SU-DHL-6 (cell line): ENCODE results near the gene ACTN4.

ENCODE experiments used
- H2AFZ ChIP-seq: fragments of 200-600 bp; sonication (generic); 2 replicates; pipeline ENCODE4 v1.6.1; 2014; ENCODE audit warnings: low read depth, mild to moderate bottlenecking, moderate library complexity, mixed read lengths, antibody characterized with exemption, low read length; ENCODE audit not compliant: severe bottlenecking
- H3F3A ChIP-seq: fragments of 200-600 bp; shearing (Covaris generic); 2 replicates; pipeline ENCODE4 v1.6.0; 2016; ENCODE audit warnings: antibody characterized with exemption, mild to moderate bottlenecking; ENCODE audit not compliant: insufficient read depth
- H3K27ac ChIP-seq: fragments of 200-600 bp; sonication (generic); 2 replicates; pipeline ENCODE4 v1.5.1; 2016; ENCODE audit warnings: low read depth, mild to moderate bottlenecking, low read length, moderate library complexity, mixed read lengths
- H3K27me3 ChIP-seq: fragments of 200-600 bp; sonication (generic), shearing (Covaris generic); 2 replicates; pipeline ENCODE4 v1.6.0; 2014; ENCODE audit warnings: mild to moderate bottlenecking, low read length
- H3K36me3 ChIP-seq: fragments of 200-600 bp; sonication (generic); 2 replicates; pipeline ENCODE4 v1.6.1; 2014; ENCODE audit warnings: mild to moderate bottlenecking, low read length, mixed read lengths
- H3K4me2 ChIP-seq: fragments of 300-600, 200-600 bp; shearing (Covaris generic), sonication (generic); 2 replicates; pipeline ENCODE4 v1.6.0; 2014; ENCODE audit warnings: low read length, low read depth, mild to moderate bottlenecking; ENCODE audit not compliant: poor library complexity, severe bottlenecking
- H3K4me3 ChIP-seq: fragments of 200-600 bp; sonication (generic); 2 replicates; pipeline ENCODE4 v1.5.1; 2014; ENCODE audit warnings: antibody characterized with exemption, low read length, mild to moderate bottlenecking, mixed read lengths; ENCODE audit not compliant: insufficient read depth, poor library complexity, severe bottlenecking
- H3K79me2 ChIP-seq: fragments of 200-600 bp; sonication (generic); 2 replicates; pipeline ENCODE4 v1.6.1; 2014; ENCODE audit warnings: mild to moderate bottlenecking, low read length, moderate library complexity; ENCODE audit not compliant: insufficient read depth
- H3K9ac ChIP-seq: fragments of 200-600 bp; sonication (generic); 2 replicates; pipeline ENCODE4 v1.7.0; 2014; ENCODE audit warnings: mild to moderate bottlenecking, low read length
- H3K9me2 ChIP-seq: fragments of 200-600 bp; sonication (generic); replicated peaks from 2 replicates; pipeline ENCODE4 v1.6.1; 2014; ENCODE audit warnings: low read length; ENCODE audit not compliant: insufficient read depth
- H3K9me3 ChIP-seq: fragments of 200-600 bp; sonication (generic); 2 replicates; pipeline ENCODE4 v1.6.1; 2014; ENCODE audit warnings: low read length, mixed read lengths; ENCODE audit not compliant: insufficient read depth
- H4K20me1 ChIP-seq: fragments of 200-600 bp; sonication (generic); 2 replicates; pipeline ENCODE4 v1.6.1; 2014; ENCODE audit warnings: low read depth, mild to moderate bottlenecking, antibody characterized with exemption, low read length, moderate library complexity, mixed read lengths
- CTCF ChIP-seq: fragments of 200-600 bp; sonication (generic); IDR thresholded peaks from one replicate; pipeline ENCODE4 v1.5.1; 2017; ENCODE audit warnings: antibody characterized with exemption, mild to moderate bottlenecking, low read length, moderate library complexity; ENCODE audit not compliant: insufficient read depth, poor library complexity, severe bottlenecking
- EZH2phosphoT487 ChIP-seq: fragments of 200-600 bp; sonication (generic), shearing (Covaris generic); conservative IDR thresholded peaks from 2 replicates; pipeline ENCODE4 v1.6.1; 2018; ENCODE audit warnings: mild to moderate bottlenecking, antibody characterized with exemption, low read length, moderate library complexity, mixed read lengths

Gene ACTN4

GRCh38 chr19:38614289-38614688 lies 33.2 kb upstream of the ACTN4 start:
- Histone ChIP-seq H3K4me3 (no peak overlapping the region), H4K20me1 (no peaks in the 10 kb centered on the region), H3K9ac (no peak overlapping the region), H3F3A (peaks cover 11% of the 10 kb centered on the region), H3K27ac (no peak overlapping the region), H3K4me2 (no peak overlapping the region), H3K9me3 (no peaks in the 10 kb centered on the region), H3K79me2 (peaks cover 27% of the 10 kb centered on the region), H3K27me3 (no peaks in the 10 kb centered on the region), H2AFZ (no peak overlapping the region), H3K36me3 (no peaks in the 10 kb centered on the region; the same call in 1 of the 2 replicates), H3K9me2 (no peaks in the 10 kb centered on the region)
- TF ChIP-seq CTCF (no peak), EZH2phosphoT487 (no peak)

- H4K20me1 ChIP-seq, result no peaks in the 10 kb centered on the region
- H3K9me3 ChIP-seq, result no peaks in the 10 kb centered on the region
- no peak overlapping the region for H2AFZ ChIP-seq
- peaks cover 11% of the 10 kb centered on the region for H3F3A ChIP-seq
- TF ChIP-seq CTCF (no peak), EZH2phosphoT487 (no peak)
- H3K36me3 ChIP-seq, result no peaks in the 10 kb centered on the region; the same call in 1 of the 2 replicates
- H3K4me2 ChIP-seq, result peak overlapping the region; percentile 92
- peak overlapping the region; percentile 94 for H3K9ac ChIP-seq
- H3K27me3 ChIP-seq, result no peaks in the 10 kb centered on the region
- H3K4me3 ChIP-seq, result no peak overlapping the region
- H3K27ac ChIP-seq, result peak overlapping the region; percentile 35; the same call in 1 of the 2 replicates
- H3K79me2 ChIP-seq, result peaks cover 35% of the 10 kb centered on the region
- H3K9me2 ChIP-seq, result no peaks in the 10 kb centered on the region
Measured at GRCh38 chr19:38615007-38615581, 32.4 kb upstream of the ACTN4 start.

GRCh38 chr19:38616265-38616664 lies 31.2 kb upstream of the ACTN4 start:
- Histone ChIP-seq H3K4me2 (peak overlapping the region; percentile 92), H3K9me2 (no peaks in the 10 kb centered on the region), H3K4me3 (peak overlapping the region; percentile 60), H3F3A (peaks cover 11% of the 10 kb centered on the region), H3K79me2 (peaks cover 42% of the 10 kb centered on the region), H3K27me3 (no peaks in the 10 kb centered on the region), H3K9me3 (no peaks in the 10 kb centered on the region), H3K27ac (peak overlapping the region; percentile 93), H4K20me1 (no peaks in the 10 kb centered on the region), H3K9ac (peak overlapping the region; percentile 94), H3K36me3 (peaks cover under 1% of the 10 kb centered on the region; the same call in 1 of the 2 replicates), H2AFZ (no peak overlapping the region)
- no peak for TF ChIP-seq CTCF
- no peak for TF ChIP-seq EZH2phosphoT487
